HepG2 (cell line): ENCODE results near the gene NEAT1. TPM values are rescaled to one million over a fixed set of nuclear protein-coding genes. Genes with fewer than 3 reads are reported as not detected.

Experiments used
- FOXK1 ChIP-seq: sonication (generic); formaldehyde crosslinking; IDR thresholded peaks from 2 replicates; pipeline ENCODE4 v1.4.0; 2020; ENCODE audit warnings: low read depth, missing genetic modification reagents, borderline replicate concordance
- HDAC6 ChIP-seq: fragments of 200-600 bp; sonication (generic); IDR thresholded peaks from 2 replicates; pipeline ENCODE4 v1.7.0; 2017; ENCODE audit warnings: mild to moderate bottlenecking, antibody characterized with exemption, low read length, low read depth
- IRF2 ChIP-seq: IDR thresholded peaks from 2 replicates; pipeline ENCODE4 v1.6.1; 2018; ENCODE audit warnings: missing genetic modification reagents, missing compliant biosample characterization
- POLR2AphosphoS5 ChIP-seq: IDR thresholded peaks from 2 replicates; pipeline ENCODE4 v1.6.1; 2012; ENCODE audit warnings: low read depth, low read length
- SATB2 ChIP-seq: sonication (generic); formaldehyde crosslinking; IDR thresholded peaks from 2 replicates; pipeline ENCODE4 v1.5.0; 2020; ENCODE audit warnings: missing genetic modification reagents
- SP2 ChIP-seq: sonication (generic); formaldehyde crosslinking; IDR thresholded peaks from 2 replicates; pipeline ENCODE4 v1.5.1; 2020; ENCODE audit warnings: mild to moderate bottlenecking, missing genetic modification reagents
- THAP7 ChIP-seq: sonication (generic); formaldehyde crosslinking; IDR thresholded peaks from 2 replicates; pipeline ENCODE4 v1.8.1; 2023; ENCODE audit warnings: mild to moderate bottlenecking, missing genetic modification reagents
- TOPORS ChIP-seq: sonication (generic); formaldehyde crosslinking; IDR thresholded peaks from 2 replicates; pipeline ENCODE4 v1.8.0; 2023; ENCODE audit warnings: mild to moderate bottlenecking, missing genetic modification reagents
- ZBTB20 ChIP-seq: sonication (generic); formaldehyde crosslinking; IDR thresholded peaks from 2 replicates; pipeline ENCODE4 v1.8.1; 2023; ENCODE audit warnings: missing genetic modification reagents, low read depth, mild to moderate bottlenecking, borderline replicate concordance
- ZFP62 ChIP-seq: sonication (generic); formaldehyde crosslinking; IDR thresholded peaks from 2 replicates; pipeline ENCODE4 v1.4.0; 2020; ENCODE audit warnings: missing genetic modification reagents
- ZFX ChIP-seq: sonication (generic); formaldehyde crosslinking; IDR thresholded peaks from 2 replicates; pipeline ENCODE4 v1.4.0; 2020; ENCODE audit warnings: mild to moderate bottlenecking, low read depth, missing genetic modification reagents, moderate library complexity
- ZNF138 ChIP-seq: sonication (generic); formaldehyde crosslinking; IDR thresholded peaks from 2 replicates; pipeline ENCODE4 v1.5.0; 2020; ENCODE audit warnings: mild to moderate bottlenecking, low read depth, missing genetic modification reagents
- ZNF672 ChIP-seq: sonication (generic); formaldehyde crosslinking; IDR thresholded peaks from 2 replicates; pipeline ENCODE4 v1.8.1; 2022; ENCODE audit warnings: missing genetic modification reagents
- ZNF713 ChIP-seq: sonication (generic); formaldehyde crosslinking; IDR thresholded peaks from 2 replicates; pipeline ENCODE4 v1.4.0; 2020; ENCODE audit warnings: mild to moderate bottlenecking, missing genetic modification reagents
- ZNF781 ChIP-seq: sonication (generic); formaldehyde crosslinking; IDR thresholded peaks from 2 replicates; pipeline ENCODE4 v1.5.1; 2020; ENCODE audit warnings: borderline replicate concordance, mild to moderate bottlenecking, missing genetic modification reagents; ENCODE audit errors: not compliant biosample characterization
- ZSCAN30 ChIP-seq: sonication (generic); formaldehyde crosslinking; IDR thresholded peaks from 2 replicates; pipeline ENCODE4 v1.5.0; 2020; ENCODE audit warnings: mild to moderate bottlenecking, missing genetic modification reagents
- ZSCAN9 ChIP-seq: IDR thresholded peaks from 2 replicates; pipeline ENCODE4 v1.6.1; 2016; ENCODE audit warnings: borderline replicate concordance
- polyA plus RNA-seq, 8 experiments: library from polyadenylated mRNA; depleted of rRNA in 3 of 8; stranded (reverse) in 7 of 8; unstranded in 1 of 8; fragments of >200 nt; fragmentation: Illumina TruSeq in 4 of 8; extraction: Trizol in 4 of 8; gene quantifications; 2 replicates each; pipeline versions ENCODE4 v1.2.1 to v1.2.3, GENCODE V29; 2011 to 2016; ENCODE audit warnings: low read depth in 4 of 8, missing spikeins in 1 of 8, mixed read lengths in 1 of 8; ENCODE audit not compliant: insufficient read depth in 1 of 8
- total RNA-seq, 5 experiments: library from RNA; depleted of rRNA; stranded (reverse); fragments of >200 nt; fragmentation: Illumina TruSeq; extraction: Trizol; gene quantifications; 2 replicates each; pipeline ENCODE4 v1.2.3, GENCODE V29; 2016; ENCODE audit warnings: low read depth in 1 of 5
- TF ChIP-seq, protein P1 (sequence below): sonication (generic); formaldehyde crosslinking; IDR thresholded peaks from 2 replicates; pipeline ENCODE4 v1.4.0; 2020; ENCODE audit warnings: missing genetic modification reagents, borderline replicate concordance
- TF ChIP-seq, protein P2 (sequence below): sonication (generic); formaldehyde crosslinking; IDR thresholded peaks from 2 replicates; pipeline ENCODE4 v1.4.0; 2020; ENCODE audit warnings: mild to moderate bottlenecking, missing genetic modification reagents
- TF ChIP-seq, protein P3 (sequence below): sonication (generic); formaldehyde crosslinking; conservative IDR thresholded peaks from 2 replicates; pipeline ENCODE4 v1.8.0; 2022; ENCODE audit warnings: missing genetic modification reagents

Gene NEAT1
- total and polyA plus RNA-seq, 2 of the 13 experiments (the other 11 are each of a cell fraction or from before 2014, with no cell fraction given), result 20.5 to 41.2 TPM

- TF ChIP-seq ZSCAN9, result no peak
- TF ChIP-seq ZNF781 (CRISPR knock-in tag), result no peak
- TF ChIP-seq ZSCAN30, result no peak
- TF ChIP-seq HDAC6, result no peak
- TF ChIP-seq IRF2 (CRISPR knock-in tag), result no peak
- TF ChIP-seq, protein P1, sequence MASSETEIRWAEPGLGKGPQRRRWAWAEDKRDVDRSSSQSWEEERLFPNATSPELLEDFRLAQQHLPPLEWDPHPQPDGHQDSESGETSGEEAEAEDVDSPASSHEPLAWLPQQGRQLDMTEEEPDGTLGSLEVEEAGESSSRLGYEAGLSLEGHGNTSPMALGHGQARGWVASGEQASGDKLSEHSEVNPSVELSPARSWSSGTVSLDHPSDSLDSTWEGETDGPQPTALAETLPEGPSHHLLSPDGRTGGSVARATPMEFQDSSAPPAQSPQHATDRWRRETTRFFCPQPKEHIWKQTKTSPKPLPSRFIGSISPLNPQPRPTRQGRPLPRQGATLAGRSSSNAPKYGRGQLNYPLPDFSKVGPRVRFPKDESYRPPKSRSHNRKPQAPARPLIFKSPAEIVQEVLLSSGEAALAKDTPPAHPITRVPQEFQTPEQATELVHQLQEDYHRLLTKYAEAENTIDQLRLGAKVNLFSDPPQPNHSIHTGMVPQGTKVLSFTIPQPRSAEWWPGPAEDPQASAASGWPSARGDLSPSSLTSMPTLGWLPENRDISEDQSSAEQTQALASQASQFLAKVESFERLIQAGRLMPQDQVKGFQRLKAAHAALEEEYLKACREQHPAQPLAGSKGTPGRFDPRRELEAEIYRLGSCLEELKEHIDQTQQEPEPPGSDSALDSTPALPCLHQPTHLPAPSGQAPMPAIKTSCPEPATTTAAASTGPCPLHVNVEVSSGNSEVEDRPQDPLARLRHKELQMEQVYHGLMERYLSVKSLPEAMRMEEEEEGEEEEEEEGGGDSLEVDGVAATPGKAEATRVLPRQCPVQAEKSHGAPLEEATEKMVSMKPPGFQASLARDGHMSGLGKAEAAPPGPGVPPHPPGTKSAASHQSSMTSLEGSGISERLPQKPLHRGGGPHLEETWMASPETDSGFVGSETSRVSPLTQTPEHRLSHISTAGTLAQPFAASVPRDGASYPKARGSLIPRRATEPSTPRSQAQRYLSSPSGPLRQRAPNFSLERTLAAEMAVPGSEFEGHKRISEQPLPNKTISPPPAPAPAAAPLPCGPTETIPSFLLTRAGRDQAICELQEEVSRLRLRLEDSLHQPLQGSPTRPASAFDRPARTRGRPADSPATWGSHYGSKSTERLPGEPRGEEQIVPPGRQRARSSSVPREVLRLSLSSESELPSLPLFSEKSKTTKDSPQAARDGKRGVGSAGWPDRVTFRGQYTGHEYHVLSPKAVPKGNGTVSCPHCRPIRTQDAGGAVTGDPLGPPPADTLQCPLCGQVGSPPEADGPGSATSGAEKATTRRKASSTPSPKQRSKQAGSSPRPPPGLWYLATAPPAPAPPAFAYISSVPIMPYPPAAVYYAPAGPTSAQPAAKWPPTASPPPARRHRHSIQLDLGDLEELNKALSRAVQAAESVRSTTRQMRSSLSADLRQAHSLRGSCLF (CRISPR knock-in tag), result no peak
- no peak for TF ChIP-seq THAP7 (CRISPR knock-in tag)
- no peak for TF ChIP-seq ZNF713 (CRISPR knock-in tag)
- TF ChIP-seq ZNF138 (CRISPR knock-in tag), result no peak
- TF ChIP-seq ZFP62 (CRISPR knock-in tag), result no peak
- TF ChIP-seq FOXK1, result no peak
- TF ChIP-seq SP2 (CRISPR knock-in tag), result no peak
- TF ChIP-seq, protein P2, sequence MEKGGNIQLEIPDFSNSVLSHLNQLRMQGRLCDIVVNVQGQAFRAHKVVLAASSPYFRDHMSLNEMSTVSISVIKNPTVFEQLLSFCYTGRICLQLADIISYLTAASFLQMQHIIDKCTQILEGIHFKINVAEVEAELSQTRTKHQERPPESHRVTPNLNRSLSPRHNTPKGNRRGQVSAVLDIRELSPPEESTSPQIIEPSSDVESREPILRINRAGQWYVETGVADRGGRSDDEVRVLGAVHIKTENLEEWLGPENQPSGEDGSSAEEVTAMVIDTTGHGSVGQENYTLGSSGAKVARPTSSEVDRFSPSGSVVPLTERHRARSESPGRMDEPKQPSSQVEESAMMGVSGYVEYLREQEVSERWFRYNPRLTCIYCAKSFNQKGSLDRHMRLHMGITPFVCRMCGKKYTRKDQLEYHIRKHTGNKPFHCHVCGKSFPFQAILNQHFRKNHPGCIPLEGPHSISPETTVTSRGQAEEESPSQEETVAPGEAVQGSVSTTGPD (CRISPR knock-in tag), result no peak
- peak; percentile 63; the same call in 1 of the 2 replicates for TF ChIP-seq ZFX (CRISPR knock-in tag)
- TF ChIP-seq, protein P3, sequence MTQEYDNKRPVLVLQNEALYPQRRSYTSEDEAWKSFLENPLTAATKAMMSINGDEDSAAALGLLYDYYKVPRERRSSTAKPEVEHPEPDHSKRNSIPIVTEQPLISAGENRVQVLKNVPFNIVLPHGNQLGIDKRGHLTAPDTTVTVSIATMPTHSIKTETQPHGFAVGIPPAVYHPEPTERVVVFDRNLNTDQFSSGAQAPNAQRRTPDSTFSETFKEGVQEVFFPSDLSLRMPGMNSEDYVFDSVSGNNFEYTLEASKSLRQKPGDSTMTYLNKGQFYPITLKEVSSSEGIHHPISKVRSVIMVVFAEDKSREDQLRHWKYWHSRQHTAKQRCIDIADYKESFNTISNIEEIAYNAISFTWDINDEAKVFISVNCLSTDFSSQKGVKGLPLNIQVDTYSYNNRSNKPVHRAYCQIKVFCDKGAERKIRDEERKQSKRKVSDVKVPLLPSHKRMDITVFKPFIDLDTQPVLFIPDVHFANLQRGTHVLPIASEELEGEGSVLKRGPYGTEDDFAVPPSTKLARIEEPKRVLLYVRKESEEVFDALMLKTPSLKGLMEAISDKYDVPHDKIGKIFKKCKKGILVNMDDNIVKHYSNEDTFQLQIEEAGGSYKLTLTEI, result no peak
- TF ChIP-seq ZNF672 (CRISPR knock-in tag), result no peak
- TF ChIP-seq POLR2AphosphoS5, result peak; percentile 89
- no peak for TF ChIP-seq SATB2 (CRISPR knock-in tag)
- TF ChIP-seq ZBTB20, result no peak
- no peak for TF ChIP-seq TOPORS (CRISPR knock-in tag)
Measured at GRCh38 chr11:65454696-65455456, 32.3 kb downstream of the NEAT1 start (continued).
